HCT116 (cell line): ENCODE measurements around the gene PIM3. TPM values are rescaled to one million over a fixed set of nuclear protein-coding genes. Genes with fewer than 3 reads are reported as not detected.

Experiments used
- ATAC-seq: fragments of 200-7000 bp; cut with Tn5 transposase; 2 replicates; pipeline ENCODE4 v1.9.1; 2020; ENCODE audit warnings: mild to moderate bottlenecking, moderate library complexity
- BruUV-seq: library from RNA; stranded (reverse); fragments of 400-500 nt; replicated peaks from 2 replicates; lab custom pipeline; 2021; lab: Mats Ljungman, UMichigan
- CTCF ChIA-PET: fragments of 300-600 bp; sonication (Branson Sonifier 250); formaldehyde crosslinking; loops from one replicate; lab custom pipeline; 2021; ENCODE audit warnings: antibody characterized with exemption; lab: Charles Lee
- POLR2A ChIA-PET: fragments of 300-600, 350-600 bp; sonication (Branson Sonifier 250); formaldehyde crosslinking; loops from one replicate; lab custom pipeline; 2021; ENCODE audit warnings: antibody characterized with exemption; lab: Charles Lee
- RAD21 ChIA-PET, 2 experiments: fragments of 300-600 bp; sonication (Branson Sonifier 250); formaldehyde crosslinking; loops; one replicate each; lab custom pipeline; 2023; ENCODE audit warnings: low total read pairs in 2 of 2; ENCODE audit not compliant: uncharacterized antibody in 2 of 2, unreplicated experiment in 2 of 2, low non-redundant PET in 1 of 2; lab: Charles Lee
- DNase-seq: peaks from one replicate; pipeline ENCODE4 v3.0.0-alpha.2; 2010; ENCODE audit warnings: low read depth, low spot score
- H2AFZ ChIP-seq: fragments of 200-600 bp; shearing (Covaris generic), sonication (generic); 2 replicates; pipeline ENCODE4 v1.6.1; 2017; ENCODE audit warnings: low read depth, mixed run types, mixed read lengths, antibody characterized with exemption, low read length; ENCODE audit not compliant: poor library complexity, severe bottlenecking
- H3K27ac ChIP-seq: 2 replicates; pipeline ENCODE4 v1.5.1; 2012; ENCODE audit warnings: low read depth, low read length
- H3K27me3 ChIP-seq: fragments of 200-600 bp; sonication (generic); 2 replicates; pipeline ENCODE4 v1.6.1; 2016; ENCODE audit warnings: mixed run types, low read length, mixed read lengths; ENCODE audit not compliant: insufficient read depth
- H3K36me3 ChIP-seq, 2 experiments: fragments of 200-500 bp in 1 of 2; fragments of 200-600 bp in 1 of 2; sonication (Bioruptor generic) in 1 of 2; sonication (generic) in 1 of 2; 2 replicates each; pipeline versions ENCODE4 v1.5.1 to v1.6.1; 2014 to 2016; ENCODE audit warnings: low read length in 2 of 2, inconsistent platforms in 1 of 2, mixed read lengths in 1 of 2, mixed run types in 1 of 2; ENCODE audit not compliant: insufficient read depth in 2 of 2, control insufficient read depth in 1 of 2
- H3K4me1 ChIP-seq, 2 experiments: fragments of 200-600 bp in 1 of 2; sonication (generic) in 1 of 2; 2 replicates each; pipeline versions ENCODE4 v1.5.1 to v1.6.1; 2012 to 2017; ENCODE audit warnings: low read length in 2 of 2, inconsistent platforms in 1 of 2, mild to moderate bottlenecking in 1 of 2, mixed read lengths in 1 of 2, mixed run types in 1 of 2, moderate library complexity in 1 of 2; ENCODE audit not compliant: insufficient read depth in 2 of 2, control insufficient read depth in 1 of 2
- H3K4me2 ChIP-seq: fragments of 200-600 bp; sonication (generic); 2 replicates; pipeline ENCODE4 v1.6.1; 2017; ENCODE audit warnings: mixed run types, low read length, mixed read lengths
- H3K4me3 ChIP-seq, 2 experiments: fragments of 200-600 bp in 1 of 2; sonication (generic) in 1 of 2; replicated peaks in 1 of 2; 2 replicates each; pipeline ENCODE4 v1.5.1; 2011 to 2016; ENCODE audit warnings: low read length in 2 of 2, control low read depth in 1 of 2, low read depth in 1 of 2, mild to moderate bottlenecking in 1 of 2, mixed read lengths in 1 of 2, mixed run types in 1 of 2
- H3K79me2 ChIP-seq: fragments of 200-600 bp; sonication (generic); 2 replicates; pipeline ENCODE4 v1.6.1; 2017; ENCODE audit warnings: mild to moderate bottlenecking, mixed run types, low read length, moderate library complexity, mixed read lengths; ENCODE audit not compliant: insufficient read depth
- H3K9ac ChIP-seq: fragments of 200-600 bp; sonication (generic); 2 replicates; pipeline ENCODE4 v1.6.1; 2016; ENCODE audit warnings: low read length, mixed read lengths
- H3K9me2 ChIP-seq: fragments of 200-600 bp; sonication (generic), shearing (Covaris generic); 2 replicates; pipeline ENCODE4 v1.6.1; 2017; ENCODE audit warnings: mixed run types, mild to moderate bottlenecking, moderate library complexity; ENCODE audit not compliant: insufficient read depth
- H3K9me3 ChIP-seq, 2 experiments: fragments of 200-500 bp in 1 of 2; fragments of 200-600 bp in 1 of 2; sonication (Bioruptor generic) in 1 of 2; sonication (generic) in 1 of 2; 2 replicates each; pipeline ENCODE4 v1.6.1; 2014 to 2017; ENCODE audit warnings: low read length in 2 of 2, mixed read lengths in 2 of 2, inconsistent platforms in 1 of 2, low read depth in 1 of 2, mild to moderate bottlenecking in 1 of 2, mixed run types in 1 of 2, moderate library complexity in 1 of 2; ENCODE audit not compliant: control insufficient read depth in 1 of 2, insufficient read depth in 1 of 2
- H4K20me1 ChIP-seq: fragments of 200-600 bp; sonication (generic), shearing (Covaris generic); 2 replicates; pipeline ENCODE4 v1.6.1; 2017; ENCODE audit warnings: mixed run types, mild to moderate bottlenecking, moderate library complexity; ENCODE audit not compliant: insufficient read depth
- EGR1 ChIP-seq: IDR thresholded peaks from 2 replicates; pipeline ENCODE4 v1.6.1; 2012; ENCODE audit warnings: low read depth
- ELF1 ChIP-seq: IDR thresholded peaks from 2 replicates; pipeline ENCODE4 v1.6.1; 2012; ENCODE audit warnings: low read depth, borderline replicate concordance
- EZH2 ChIP-seq: fragments of 200-600 bp; sonication (generic); IDR thresholded peaks from 2 replicates; pipeline ENCODE4 v1.6.1; 2017; ENCODE audit warnings: antibody characterized with exemption, mixed run types
- EZH2phosphoT487 ChIP-seq: fragments of 200-600 bp; IDR thresholded peaks from 2 replicates; pipeline ENCODE4 v1.6.1; 2018; ENCODE audit warnings: antibody characterized with exemption, borderline replicate concordance
- POLR2A ChIP-seq: IDR thresholded peaks from 2 replicates; pipeline ENCODE4 v1.7.0; 2011; ENCODE audit warnings: borderline replicate concordance; ENCODE audit not compliant: insufficient read depth, insufficient read length; ENCODE audit errors: extremely low read depth
- POLR2AphosphoS5 ChIP-seq: IDR thresholded peaks from 2 replicates; pipeline ENCODE4 v1.6.1; 2011; ENCODE audit warnings: mild to moderate bottlenecking, low read depth, low read length, moderate library complexity
- RAD21 ChIP-seq: IDR thresholded peaks from 2 replicates; pipeline ENCODE4 v1.6.1; 2012; ENCODE audit warnings: low read depth, mild to moderate bottlenecking
- SIN3A ChIP-seq: IDR thresholded peaks from 2 replicates; pipeline ENCODE4 v1.6.1; 2012; ENCODE audit warnings: low read depth
- YY1 ChIP-seq: IDR thresholded peaks from 2 replicates; pipeline ENCODE4 v1.6.1; 2011; ENCODE audit warnings: low read length, low read depth, moderate library complexity, mild to moderate bottlenecking; ENCODE audit not compliant: insufficient replicate concordance; ENCODE audit errors: extremely low read depth
- intact Hi-C: fragments of 100-400 bp; cut with micrococcal nuclease; formaldehyde crosslinking; loops from 2 replicates; pipeline ENCODE4 v1.10.0; 2022
- total RNA-seq: library from RNA; stranded (reverse); gene quantifications from one replicate; pipeline ENCODE4 v1.2.1, GENCODE V29; 2021; ENCODE audit not compliant: unreplicated experiment
- TF ChIP-seq, protein P1 (sequence below), 3 experiments: fragments of 200-600 bp in 1 of 3; sonication (generic) in 1 of 3; IDR thresholded peaks in 2 of 3; conservative IDR thresholded peaks in 1 of 3; 2 replicates each; pipeline ENCODE4 v1.5.1; 2012 to 2017; ENCODE audit warnings: low read depth in 2 of 3, low read length in 2 of 3, antibody characterized with exemption in 1 of 3, borderline replicate concordance in 1 of 3, control low read depth in 1 of 3, mild to moderate bottlenecking in 1 of 3, mixed read lengths in 1 of 3, mixed run types in 1 of 3, moderate library complexity in 1 of 3; ENCODE audit not compliant: insufficient read depth in 1 of 3
- TF ChIP-seq, protein P2 (sequence below): IDR thresholded peaks from 2 replicates; pipeline ENCODE4 v1.6.1; 2012

PIM3 gene
- total RNA-seq, 1 experiment from 2014 or later, result 116 TPM

DNA sequence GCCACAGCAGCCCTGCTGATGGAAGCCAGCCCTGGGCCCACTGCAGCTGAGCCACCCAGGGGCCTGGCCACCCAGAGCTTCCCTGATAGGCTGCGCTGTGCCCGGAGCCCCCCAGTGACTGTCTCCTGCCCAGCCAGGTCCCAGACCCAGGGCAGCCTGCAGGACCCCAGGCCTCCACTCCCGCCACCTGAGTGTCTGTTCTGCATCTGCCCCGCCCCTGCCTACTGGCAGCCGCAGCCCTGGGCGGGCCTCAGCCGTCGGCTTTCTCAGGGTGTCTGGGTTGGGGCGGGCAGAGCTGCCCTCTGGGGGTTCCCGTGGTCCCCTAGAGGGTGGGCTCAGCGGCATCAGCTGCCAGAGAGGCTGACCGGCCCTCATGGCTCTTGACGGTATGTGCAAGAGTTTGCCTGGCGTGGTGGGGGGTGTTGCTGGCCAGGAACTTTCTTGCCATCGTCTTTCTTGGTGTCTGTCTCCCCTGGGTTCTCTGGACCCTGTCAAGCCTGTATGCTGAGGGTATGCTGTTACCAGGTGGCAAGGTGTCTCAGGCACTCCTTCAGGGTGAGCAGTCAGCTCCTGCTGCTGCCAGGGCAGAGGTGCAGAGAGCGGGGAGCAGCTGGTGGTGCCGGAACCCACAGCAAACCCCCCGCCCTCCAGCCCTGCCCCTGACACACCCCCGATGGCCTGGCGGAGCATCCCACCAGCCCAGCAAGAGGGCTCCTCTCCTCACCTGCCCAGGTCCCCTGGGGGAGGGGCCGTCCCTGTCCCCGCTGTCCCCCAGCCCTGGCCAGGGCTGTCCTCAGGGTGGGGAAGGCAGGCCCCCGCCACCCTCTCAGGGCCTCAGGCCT is 12.2 kb upstream of the PIM3 start:
- CTCF ChIA-PET, result no interaction called here
- H3K27ac ChIP-seq, result peak overlapping the region; percentile 62; the same call in 1 of the 2 replicates
- no peak for TF ChIP-seq EGR1
- no peak for TF ChIP-seq POLR2A
- TF ChIP-seq ELF1, result no peak
- no peak for TF ChIP-seq POLR2AphosphoS5
- no peak for TF ChIP-seq EZH2phosphoT487
- TF ChIP-seq RAD21, result no peak
- TF ChIP-seq YY1, result no peak
- TF ChIP-seq, protein P1, sequence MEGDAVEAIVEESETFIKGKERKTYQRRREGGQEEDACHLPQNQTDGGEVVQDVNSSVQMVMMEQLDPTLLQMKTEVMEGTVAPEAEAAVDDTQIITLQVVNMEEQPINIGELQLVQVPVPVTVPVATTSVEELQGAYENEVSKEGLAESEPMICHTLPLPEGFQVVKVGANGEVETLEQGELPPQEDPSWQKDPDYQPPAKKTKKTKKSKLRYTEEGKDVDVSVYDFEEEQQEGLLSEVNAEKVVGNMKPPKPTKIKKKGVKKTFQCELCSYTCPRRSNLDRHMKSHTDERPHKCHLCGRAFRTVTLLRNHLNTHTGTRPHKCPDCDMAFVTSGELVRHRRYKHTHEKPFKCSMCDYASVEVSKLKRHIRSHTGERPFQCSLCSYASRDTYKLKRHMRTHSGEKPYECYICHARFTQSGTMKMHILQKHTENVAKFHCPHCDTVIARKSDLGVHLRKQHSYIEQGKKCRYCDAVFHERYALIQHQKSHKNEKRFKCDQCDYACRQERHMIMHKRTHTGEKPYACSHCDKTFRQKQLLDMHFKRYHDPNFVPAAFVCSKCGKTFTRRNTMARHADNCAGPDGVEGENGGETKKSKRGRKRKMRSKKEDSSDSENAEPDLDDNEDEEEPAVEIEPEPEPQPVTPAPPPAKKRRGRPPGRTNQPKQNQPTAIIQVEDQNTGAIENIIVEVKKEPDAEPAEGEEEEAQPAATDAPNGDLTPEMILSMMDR (IDR thresholded peaks at IDR 0.05 in 2 of 3, conservative IDR thresholded peaks at IDR 0.05 in 1 of 3; ENCODE audit: borderline replicate concordance in 1 of 3, insufficient read depth in 1 of 3, low read depth in 2 of 3, low read length in 2 of 3), result no peak
- TF ChIP-seq, protein P2, sequence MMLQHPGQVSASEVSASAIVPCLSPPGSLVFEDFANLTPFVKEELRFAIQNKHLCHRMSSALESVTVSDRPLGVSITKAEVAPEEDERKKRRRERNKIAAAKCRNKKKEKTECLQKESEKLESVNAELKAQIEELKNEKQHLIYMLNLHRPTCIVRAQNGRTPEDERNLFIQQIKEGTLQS, result no peak
- TF ChIP-seq SIN3A, result no peak
- no peak for TF ChIP-seq EZH2
- no peaks in the 10 kb centered on the region for H3K9me3 ChIP-seq
- no TSS peak for BruUV-seq
- POLR2A ChIA-PET, result no interaction called here
- intact Hi-C loops, result no loop called here
- H3K27me3 ChIP-seq, result no peaks in the 10 kb centered on the region
- DNase-seq, result no peak
- peak overlapping the region; percentile 31 for H3K9ac ChIP-seq
- no peak overlapping the region for H2AFZ ChIP-seq
- no peaks in the 10 kb centered on the region for H4K20me1 ChIP-seq
- no peak for ATAC-seq
- no peaks in the 10 kb centered on the region for H3K36me3 ChIP-seq
- H3K4me2 ChIP-seq, result peak overlapping the region; percentile 48
- H3K79me2 ChIP-seq, result no peaks in the 10 kb centered on the region
- H3K4me1 ChIP-seq, result peaks cover 44 to 64% of the 10 kb centered on the region in 2 experiments
- H3K4me3 ChIP-seq, result no peak overlapping the region
- RAD21 ChIA-PET, result no interaction called here
- no peaks in the 10 kb centered on the region for H3K9me2 ChIP-seq
